Erythroblast (primary cell): Measurements from ENCODE around the gene CEBPE.

Experiments used
- GATA1 ChIP-seq: IDR thresholded peaks from 2 replicates; pipeline ENCODE4 v1.6.1; 2011; ENCODE audit warnings: low read depth, mild to moderate bottlenecking, control low read depth, low read length, moderate library complexity
- POLR2A ChIP-seq: IDR thresholded peaks from 2 replicates; pipeline ENCODE4 v1.6.1; 2011; ENCODE audit warnings: mild to moderate bottlenecking, low read length

DNA sequence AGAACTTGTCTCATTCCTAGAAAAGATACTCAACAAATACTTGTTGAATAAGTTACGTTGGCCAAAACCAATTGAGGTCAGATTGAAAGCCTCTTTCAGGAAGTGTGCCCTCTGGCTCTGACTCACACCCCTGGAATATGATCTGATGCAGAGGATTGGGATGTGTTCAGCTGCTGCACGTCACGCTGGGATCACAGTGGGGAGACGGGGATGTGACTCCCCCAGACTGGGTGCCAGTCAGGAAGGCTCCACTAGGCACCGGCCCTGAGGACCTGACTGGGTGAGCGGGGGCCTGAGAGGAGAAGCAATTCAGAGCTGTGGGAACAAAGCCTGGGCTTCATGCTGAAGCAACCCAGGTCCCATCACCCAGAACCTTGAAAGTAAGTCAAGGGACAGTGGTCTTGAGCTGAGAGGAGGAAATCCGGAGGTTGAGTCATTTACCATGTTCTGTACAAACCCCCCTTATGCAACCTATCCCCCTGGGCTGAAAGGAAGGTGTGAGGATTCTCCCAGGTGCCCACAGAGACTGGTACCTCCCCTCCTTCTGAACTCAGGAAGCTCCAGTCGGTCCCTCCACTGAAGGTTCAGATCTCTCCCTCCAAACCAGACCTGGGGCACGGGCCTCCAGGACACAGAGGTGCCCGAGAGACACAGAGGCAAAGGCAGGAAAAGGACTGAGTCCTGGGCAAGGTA, 3.9 kb downstream of the CEBPE start:
- TF ChIP-seq POLR2A, result no peak
- no peak for TF ChIP-seq GATA1
